HFF-Myc (cell line): ENCODE data around the gene HOXD8.

Source experiments
- DNase-seq: peaks from one replicate; pipeline ENCODE4 v3.0.0-alpha.2; 2011; ENCODE audit warnings: low read depth; ENCODE audit errors: extremely low read depth
- H3K4me3 ChIP-seq: replicated peaks from 2 replicates; pipeline ENCODE4 v1.5.1; 2011; ENCODE audit warnings: low read depth, mild to moderate bottlenecking, control low read depth, low read length
- TF ChIP-seq, protein P1 (sequence below): IDR thresholded peaks from 2 replicates; pipeline ENCODE4 v1.5.1; 2012; ENCODE audit warnings: mild to moderate bottlenecking, low read depth, low read length, control low read depth; ENCODE audit errors: missing control alignments

The HOXD8 gene

DNA sequence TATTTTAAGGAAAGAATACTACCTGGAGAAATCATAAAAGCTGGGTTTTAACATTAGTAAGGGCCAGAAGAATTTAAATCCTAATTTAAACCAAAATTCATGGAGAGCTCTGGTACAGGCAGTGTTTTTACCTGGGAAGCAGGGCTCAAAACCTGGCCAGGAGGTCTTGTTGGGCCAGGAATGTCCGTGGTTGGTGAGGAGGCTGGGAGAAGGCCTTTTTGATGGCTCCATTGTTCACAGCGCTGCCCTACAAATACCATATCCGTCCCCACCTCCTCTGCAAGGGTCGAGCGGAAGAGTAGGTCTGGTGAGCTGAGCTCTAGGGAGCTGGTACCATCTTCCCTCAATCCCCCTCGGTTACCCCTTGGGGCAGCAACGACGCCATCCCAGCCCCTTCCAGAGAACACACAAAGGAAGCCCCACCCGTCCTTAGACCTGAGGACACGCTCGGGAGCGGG is 48.1 kb downstream of the HOXD8 start:
- TF ChIP-seq, protein P1, sequence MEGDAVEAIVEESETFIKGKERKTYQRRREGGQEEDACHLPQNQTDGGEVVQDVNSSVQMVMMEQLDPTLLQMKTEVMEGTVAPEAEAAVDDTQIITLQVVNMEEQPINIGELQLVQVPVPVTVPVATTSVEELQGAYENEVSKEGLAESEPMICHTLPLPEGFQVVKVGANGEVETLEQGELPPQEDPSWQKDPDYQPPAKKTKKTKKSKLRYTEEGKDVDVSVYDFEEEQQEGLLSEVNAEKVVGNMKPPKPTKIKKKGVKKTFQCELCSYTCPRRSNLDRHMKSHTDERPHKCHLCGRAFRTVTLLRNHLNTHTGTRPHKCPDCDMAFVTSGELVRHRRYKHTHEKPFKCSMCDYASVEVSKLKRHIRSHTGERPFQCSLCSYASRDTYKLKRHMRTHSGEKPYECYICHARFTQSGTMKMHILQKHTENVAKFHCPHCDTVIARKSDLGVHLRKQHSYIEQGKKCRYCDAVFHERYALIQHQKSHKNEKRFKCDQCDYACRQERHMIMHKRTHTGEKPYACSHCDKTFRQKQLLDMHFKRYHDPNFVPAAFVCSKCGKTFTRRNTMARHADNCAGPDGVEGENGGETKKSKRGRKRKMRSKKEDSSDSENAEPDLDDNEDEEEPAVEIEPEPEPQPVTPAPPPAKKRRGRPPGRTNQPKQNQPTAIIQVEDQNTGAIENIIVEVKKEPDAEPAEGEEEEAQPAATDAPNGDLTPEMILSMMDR = no peak
- DNase-seq = no peak
- H3K4me3 ChIP-seq = peak overlapping the region; percentile 11; the same call in 1 of the 2 replicates

DNA sequence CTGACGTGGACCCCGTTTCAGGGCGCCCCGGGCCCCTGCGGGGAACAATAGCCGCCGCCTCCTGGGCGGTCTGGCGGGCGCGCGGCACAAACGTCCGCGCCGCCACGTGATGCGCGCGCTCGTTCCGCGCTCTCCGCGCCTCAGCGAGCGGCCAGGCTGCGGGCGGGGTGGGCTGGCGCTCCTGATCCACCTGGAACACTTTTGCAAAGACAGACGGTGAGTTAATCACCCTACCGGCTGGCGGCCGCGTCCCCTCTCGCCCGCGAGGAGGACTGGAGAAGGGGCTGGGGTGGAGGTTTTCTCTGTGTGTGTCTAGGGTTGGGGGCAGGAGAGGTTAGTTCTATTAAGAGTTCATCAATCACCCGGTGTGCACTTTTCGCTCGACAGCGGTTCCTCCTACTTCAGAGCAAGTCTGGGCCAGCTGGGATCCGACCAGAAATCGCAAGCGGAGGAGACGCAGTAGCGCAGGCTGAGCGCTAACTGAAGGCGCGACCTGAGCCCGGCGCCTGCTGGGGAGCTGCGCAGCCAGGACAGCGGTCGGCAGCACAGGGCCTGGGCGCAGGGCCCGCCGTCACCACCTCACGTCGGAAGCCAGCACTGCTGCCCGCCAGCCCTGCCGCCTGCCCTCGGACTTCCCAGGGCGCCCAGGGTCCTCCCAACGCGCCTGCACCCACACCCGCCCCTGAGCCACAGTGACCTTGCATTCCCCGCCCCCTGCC is 48.7 kb downstream of the HOXD8 start:
- no peak for DNase-seq
- TF ChIP-seq, protein P1 = no peak
- H3K4me3 ChIP-seq = peak overlapping the region; percentile 11; the same call in 1 of the 2 replicates

DNA sequence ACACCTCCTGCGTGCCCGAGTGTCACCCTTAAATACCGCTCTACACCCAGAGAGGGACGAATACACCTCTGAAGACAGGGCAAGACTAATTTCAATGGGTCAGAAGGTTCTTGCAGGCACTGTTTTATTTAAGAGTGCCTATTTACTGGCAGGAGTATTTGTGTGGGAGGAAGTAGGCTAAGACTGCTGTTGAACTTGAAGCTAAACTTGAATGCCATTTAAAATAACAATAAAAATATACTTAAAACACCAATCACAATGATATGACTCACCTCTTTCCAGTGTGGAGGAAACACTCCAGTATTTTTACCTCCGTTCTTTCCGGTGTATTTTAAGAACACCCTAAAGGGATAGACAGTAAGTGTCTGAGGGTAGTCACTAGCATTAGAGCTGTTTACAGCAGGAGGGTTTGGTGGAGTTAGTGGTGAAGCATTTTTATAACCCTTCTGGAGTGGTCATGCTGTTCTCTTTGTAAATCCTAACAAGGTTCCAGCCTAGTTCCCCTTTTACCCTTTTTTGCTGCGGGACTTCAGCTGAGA is 49.3 kb downstream of the HOXD8 start:
- no peak overlapping the region for H3K4me3 ChIP-seq
- TF ChIP-seq, protein P1 = no peak
- no peak for DNase-seq

DNA sequence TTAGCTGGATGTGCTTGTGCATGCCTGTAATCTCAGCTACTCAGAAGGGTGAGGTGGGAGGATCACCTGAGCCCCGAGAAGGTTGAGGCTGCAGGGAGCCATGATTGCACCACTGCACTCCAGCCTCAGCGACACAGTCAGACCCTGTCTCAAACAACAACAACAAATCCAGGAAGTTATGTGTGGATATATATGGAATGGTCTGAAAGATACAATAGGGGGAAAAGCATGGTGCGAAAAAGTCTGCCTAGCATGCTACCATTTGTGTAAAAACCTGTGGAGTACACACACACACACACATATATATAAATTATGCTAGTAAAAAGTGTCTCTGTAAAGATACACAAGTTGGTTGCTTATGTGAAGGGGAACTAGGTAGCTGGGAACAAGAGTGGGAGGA is 52.0 kb downstream of the HOXD8 start:
- TF ChIP-seq, protein P1 = no peak
- no peak for DNase-seq
- no peak overlapping the region for H3K4me3 ChIP-seq
